H1 (cell line): ENCODE results near the gene IST1. TPM values are rescaled to one million over a fixed set of nuclear protein-coding genes. Genes with fewer than 3 reads are reported as not detected.
A peak's percentile ranks its signal among the peaks of the same experiment; 100 is the strongest.

Experiments
- CTCF ChIA-PET: fragments of 300-600 bp; sonication (Branson Sonifier 250); formaldehyde crosslinking; loops from one replicate; lab custom pipeline; 2021; ENCODE audit not compliant: partially characterized antibody; lab: Charles Lee
- POLR2A ChIA-PET: fragments of 300-600 bp; sonication (Branson Sonifier 250); formaldehyde crosslinking; loops from one replicate; lab custom pipeline; 2021; ENCODE audit warnings: inconsistent platforms; ENCODE audit not compliant: partially characterized antibody; lab: Charles Lee
- DNase-seq, 2 experiments: peaks; one replicate each; pipeline versions ENCODE4 v3.0.0 to v3.0.0-alpha.2; 2010 to 2022; ENCODE audit warnings: low spot score in 2 of 2, low read depth in 1 of 2, mixed read lengths in 1 of 2
- FAIRE-seq: peaks from 2 replicates; lab custom pipeline; 2011; peaks lifted over from hg19 to GRCh38; lab: Jason Lieb, UNC
- H2AFZ ChIP-seq: 2 replicates; pipeline ENCODE4 v1.8.1; 2012; ENCODE audit warnings: low read length, inconsistent platforms
- H2AK5ac ChIP-seq: 2 replicates; pipeline ENCODE4 v1.6.1; 2013; ENCODE audit warnings: low read depth, low read length
- H2BK120ac ChIP-seq: replicated peaks from 2 replicates; pipeline ENCODE3; 2013; ENCODE audit warnings: low read depth, low read length, inconsistent platforms
- H2BK12ac ChIP-seq: 2 replicates; pipeline ENCODE4 v1.6.1; 2013; ENCODE audit warnings: low read depth, low read length
- H2BK15ac ChIP-seq: 2 replicates; pipeline ENCODE4 v1.6.1; 2013; ENCODE audit warnings: low read length
- H2BK20ac ChIP-seq: 2 replicates; pipeline ENCODE4 v1.6.1; 2013; ENCODE audit warnings: low read length
- H2BK5ac ChIP-seq: 2 replicates; pipeline ENCODE4 v1.6.1; 2013; ENCODE audit warnings: low read depth, low read length
- H3K14ac ChIP-seq: 2 replicates; pipeline ENCODE4 v1.6.1; 2013; ENCODE audit warnings: inconsistent platforms; ENCODE audit not compliant: insufficient read length
- H3K18ac ChIP-seq: 2 replicates; pipeline ENCODE4 v1.6.1; 2013; ENCODE audit warnings: low read length; ENCODE audit errors: extremely low read depth
- H3K23ac ChIP-seq: 2 replicates; pipeline ENCODE4 v1.6.1; 2013; ENCODE audit warnings: inconsistent platforms; ENCODE audit not compliant: insufficient read length
- H3K23me2 ChIP-seq: 2 replicates; pipeline ENCODE4 v1.6.1; 2013; ENCODE audit warnings: low read depth, low read length
- H3K27ac ChIP-seq: 2 replicates; pipeline ENCODE4 v1.6.1; 2011; ENCODE audit warnings: low read depth, low read length, inconsistent platforms
- H3K27me3 ChIP-seq, 4 experiments: replicated peaks in 1 of 4; 1 replicate in 1 of 4; 2 replicates in 3 of 4; pipeline versions ENCODE4 v1.6.1 to v1.8.1; 2011 to 2013; ENCODE audit warnings: low read length in 3 of 4, mild to moderate bottlenecking in 3 of 4, inconsistent platforms in 2 of 4, mixed read lengths in 2 of 4, moderate library complexity in 1 of 4; ENCODE audit not compliant: control insufficient read depth in 3 of 4, insufficient read depth in 3 of 4; ENCODE audit errors: extremely low read depth in 1 of 4
- H3K36me3 ChIP-seq, 4 experiments: 2 replicates each; pipeline versions ENCODE4 v1.6.1 to v1.8.1; 2011 to 2013; ENCODE audit warnings: mild to moderate bottlenecking in 4 of 4, low read length in 3 of 4, moderate library complexity in 2 of 4, control low read depth in 1 of 4, inconsistent platforms in 1 of 4; ENCODE audit not compliant: insufficient read depth in 4 of 4, control insufficient read depth in 2 of 4
- H3K4ac ChIP-seq: replicated peaks from 2 replicates; pipeline ENCODE3; 2013; ENCODE audit warnings: low read length, low read depth, mixed read lengths, inconsistent platforms; ENCODE audit not compliant: insufficient read length
- H3K4me1 ChIP-seq, 4 experiments: replicated peaks in 1 of 4; 1 replicate in 1 of 4; 2 replicates in 3 of 4; pipeline versions ENCODE4 v1.6.1 to v1.8.1; 2011 to 2013; ENCODE audit warnings: low read length in 3 of 4, inconsistent platforms in 2 of 4, mixed read lengths in 1 of 4; ENCODE audit not compliant: insufficient read depth in 4 of 4, control insufficient read depth in 3 of 4
- H3K4me2 ChIP-seq, 2 experiments: 2 replicates each; pipeline versions ENCODE4 v1.6.1 to v1.8.1; 2011 to 2013; ENCODE audit warnings: low read depth in 2 of 2, low read length in 2 of 2, control low read depth in 1 of 2, inconsistent platforms in 1 of 2, mild to moderate bottlenecking in 1 of 2; ENCODE audit not compliant: insufficient read depth in 1 of 2
- H3K4me3 ChIP-seq, 4 experiments: fragments of 200-600, 300-600 bp in 1 of 4; sonication (generic), shearing (Covaris generic), sonication (Bioruptor Twin) in 1 of 4; 2 replicates each; pipeline versions ENCODE4 v1.5.1 to v1.8.1; 2011 to 2016; ENCODE audit warnings: low read length in 4 of 4, low read depth in 3 of 4, control low read depth in 2 of 4, inconsistent platforms in 2 of 4, mild to moderate bottlenecking in 2 of 4, mixed read lengths in 1 of 4, moderate library complexity in 1 of 4; ENCODE audit not compliant: insufficient read depth in 2 of 4; ENCODE audit errors: extremely low read depth in 1 of 4
- H3K56ac ChIP-seq: replicated peaks from 2 replicates; pipeline ENCODE3; 2013; ENCODE audit warnings: low read depth, mild to moderate bottlenecking, mixed read lengths, low read length, inconsistent platforms; ENCODE audit not compliant: insufficient read length
- H3K79me1 ChIP-seq: 2 replicates; pipeline ENCODE4 v1.6.1; 2013; ENCODE audit warnings: low read depth, low read length, control low read depth
- H3K79me2 ChIP-seq, 2 experiments: 2 replicates each; pipeline versions ENCODE4 v1.6.1 to v1.8.1; 2012 to 2013; ENCODE audit warnings: low read length in 2 of 2, mild to moderate bottlenecking in 2 of 2, inconsistent platforms in 1 of 2; ENCODE audit not compliant: insufficient read depth in 2 of 2, control insufficient read depth in 1 of 2
- H3K9ac ChIP-seq, 4 experiments: replicated peaks in 1 of 4; 1 replicate in 1 of 4; 2 replicates in 3 of 4; pipeline versions ENCODE4 v1.6.1 to v1.8.1; 2011 to 2013; ENCODE audit warnings: low read depth in 3 of 4, low read length in 3 of 4, control low read depth in 2 of 4, mild to moderate bottlenecking in 2 of 4, moderate library complexity in 2 of 4, inconsistent platforms in 1 of 4; ENCODE audit errors: extremely low read depth in 1 of 4
- H3K9me3 ChIP-seq, 2 experiments: 2 replicates each; pipeline versions ENCODE4 v1.6.1 to v1.8.1; 2012 to 2013; ENCODE audit warnings: mild to moderate bottlenecking in 2 of 2, moderate library complexity in 2 of 2, control low read depth in 1 of 2, inconsistent platforms in 1 of 2, low read depth in 1 of 2, low read length in 1 of 2, mixed read lengths in 1 of 2; ENCODE audit not compliant: insufficient read depth in 2 of 2
- H4K20me1 ChIP-seq, 2 experiments: replicated peaks in 1 of 2; 2 replicates each; pipeline versions ENCODE3 to v1.8.1; 2011 to 2013; ENCODE audit warnings: inconsistent platforms in 2 of 2, low read length in 2 of 2, mild to moderate bottlenecking in 1 of 2; ENCODE audit not compliant: insufficient read depth in 2 of 2, control insufficient read depth in 1 of 2
- H4K5ac ChIP-seq: 2 replicates; pipeline ENCODE4 v1.6.1; 2013; ENCODE audit warnings: low read length, low read depth, mixed read lengths, inconsistent platforms; ENCODE audit not compliant: insufficient read length
- H4K8ac ChIP-seq: 2 replicates; pipeline ENCODE4 v1.8.0; 2013; ENCODE audit warnings: mild to moderate bottlenecking, moderate library complexity, low read length, inconsistent platforms; ENCODE audit not compliant: insufficient read depth; ENCODE audit errors: extremely low read depth
- H4K91ac ChIP-seq: replicated peaks from 2 replicates; pipeline ENCODE3; 2013; ENCODE audit warnings: low read length, mixed read lengths, inconsistent platforms; ENCODE audit not compliant: insufficient read length
- BCL11A ChIP-seq, 2 experiments: IDR thresholded peaks; one replicate each; pipeline ENCODE4 v1.6.1; 2011; ENCODE audit warnings: low read depth in 2 of 2, low read length in 2 of 2, mild to moderate bottlenecking in 2 of 2
- CTBP2 ChIP-seq: IDR thresholded peaks from 2 replicates; pipeline ENCODE4 v1.7.0; 2011; ENCODE audit warnings: borderline replicate concordance, mild to moderate bottlenecking, moderate library complexity, mixed read lengths, low read length; ENCODE audit not compliant: insufficient read depth, insufficient read length
- KDM4A ChIP-seq: IDR thresholded peaks from one replicate; pipeline ENCODE4 v1.7.1; 2012; ENCODE audit warnings: low read depth, mild to moderate bottlenecking, moderate library complexity, low read length, inconsistent platforms; ENCODE audit not compliant: severe bottlenecking
- PHF8 ChIP-seq: fragments of 200-600 bp; sonication (generic); conservative IDR thresholded peaks from 2 replicates; pipeline ENCODE4 v1.7.1; 2012; ENCODE audit warnings: low read depth, mild to moderate bottlenecking, inconsistent platforms, low read length, moderate library complexity
- POLR2A ChIP-seq, 2 experiments: IDR thresholded peaks; 1 replicate in 1 of 2; 2 replicates in 1 of 2; pipeline ENCODE4 v1.6.1; 2011; ENCODE audit warnings: low read depth in 2 of 2, low read length in 2 of 2, mild to moderate bottlenecking in 2 of 2; ENCODE audit errors: control extremely low read depth in 1 of 2
- RBBP5 ChIP-seq: IDR thresholded peaks from 2 replicates; pipeline ENCODE4 v1.7.1; 2012; ENCODE audit warnings: low read depth, mild to moderate bottlenecking, inconsistent platforms, low read length, moderate library complexity, borderline replicate concordance
- SP4 ChIP-seq: IDR thresholded peaks from 2 replicates; pipeline ENCODE4 v1.6.1; 2012; ENCODE audit warnings: low read length, inconsistent platforms
- TAF7 ChIP-seq: optimal IDR thresholded peaks from 2 replicates; pipeline ENCODE3; 2011; ENCODE audit warnings: low read depth, mild to moderate bottlenecking, inconsistent platforms, low read length, moderate library complexity, borderline replicate concordance
- TBP ChIP-seq: IDR thresholded peaks from 2 replicates; pipeline ENCODE4 v1.6.1; 2011; ENCODE audit warnings: low read depth, low read length, improper control_type of control experiment
- TEAD4 ChIP-seq: IDR thresholded peaks from 2 replicates; pipeline ENCODE4 v1.6.1; 2012; ENCODE audit warnings: low read depth, low read length, inconsistent platforms, mixed read lengths
- WGBS, 2 experiments: shearing (Covaris generic) in 1 of 2; methylation state at CpG; one replicate each; pipeline versions ENCODE4 v1.1.6 to v1.1.7; 2013 to 2015; ENCODE audit warnings: low lambda C conversion rate in 2 of 2, mixed read lengths in 2 of 2, inconsistent platforms in 1 of 2, low coverage in 1 of 2, missing lambda C conversion rate in 1 of 2; ENCODE audit not compliant: insufficient replicate concordance in 2 of 2, insufficient coverage in 1 of 2, insufficient read length in 1 of 2; ENCODE audit errors: extremely low coverage in 1 of 2, missing lambda C conversion rate in 1 of 2; 5-methylcytosine and 5-hydroxymethylcytosine counted together
- polyA plus RNA-seq, 7 experiments: library from polyadenylated mRNA; depleted of rRNA in 3 of 7; stranded (reverse) in 5 of 7; unstranded in 2 of 7; fragments of >200 nt in 5 of 7; fragments of 200-250 nt in 2 of 7; gene quantifications; 1 replicate in 5 of 7; 2 replicates in 1 of 7; 4 replicates in 1 of 7; pipeline versions ENCODE4 v1.2.1 to v1.2.3, GENCODE V29; 2011 to 2013; ENCODE audit warnings: missing spikeins in 2 of 7, mixed read lengths in 2 of 7
- total RNA-seq: library from RNA; stranded (reverse); fragmentation: NEBNext Ultra II Directional; extraction: Animal tissue kit (Norgen Biotek cat#: 25700); gene quantifications from 2 replicates; pipeline ENCODE4 v1.2.1, GENCODE V29; 2021

IST1 gene
- total and polyA plus RNA-seq, 2 of the 8 experiments (the other 6 are each of a cell fraction or from before 2014, with no cell fraction given) = 190 to 248 TPM

DNA sequence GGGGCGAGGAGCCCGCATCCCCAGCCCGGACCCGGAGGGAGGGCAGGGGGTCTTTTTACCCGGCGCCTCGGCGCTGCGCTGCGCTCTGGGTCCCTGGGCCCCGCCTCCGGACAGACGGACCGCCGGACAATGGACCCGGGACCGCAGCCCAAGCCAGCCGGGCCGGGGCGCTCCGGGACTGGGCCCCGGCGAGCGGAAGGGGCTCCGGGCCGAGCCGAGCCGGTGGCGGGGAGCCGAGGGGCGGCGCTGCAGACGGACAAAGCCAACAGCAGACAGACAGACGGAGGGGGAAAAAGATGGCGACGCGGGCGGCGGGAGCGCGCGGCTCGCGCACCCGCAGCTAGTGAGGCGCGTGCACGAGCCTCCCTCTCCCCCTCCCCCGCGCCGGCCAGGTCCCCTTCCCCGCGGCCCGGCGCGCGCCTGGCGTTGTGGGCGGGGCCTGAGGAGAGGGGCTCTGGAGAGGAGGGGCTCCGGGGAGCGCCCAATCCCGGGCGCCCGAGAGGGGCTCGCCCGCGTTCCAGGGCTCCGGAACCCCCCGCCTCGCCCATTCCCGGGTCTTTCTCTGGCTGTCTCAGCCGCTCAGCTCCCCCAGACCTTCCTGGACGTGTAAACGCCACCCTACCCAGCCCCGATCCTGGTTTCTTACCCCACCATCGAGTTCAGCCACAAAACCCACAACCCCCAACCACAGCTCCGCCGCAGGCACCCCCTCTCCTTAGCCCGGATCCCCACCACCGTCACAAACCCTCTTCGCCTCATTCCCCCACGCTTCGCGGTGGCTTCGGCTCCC, 11.3 kb upstream of the IST1 start, which contains the start of gene ZNF821:
TSS of gene ZNF821 (minus strand) at position 334 of the 790 bp plus-strand sequence. CDS start 4,236 bp downstream, outside the sequence.
- POLR2A ChIA-PET = interaction anchor here (0.9 to 5.4 kb wide), 12 partner anchors 12 to 209 kb away, joined by 3 to 70 read pairs (median 3); partner anchors contain the start of genes ATXN1L, DHX38, IST1 and TXNL4B
- peak; percentile 73 to 95 for DNase-seq
- peak; percentile 41; the same call in 1 of the 2 replicates for TF ChIP-seq SP4
- no peak for TF ChIP-seq BCL11A (IDR thresholded peaks at IDR 0.05; ENCODE audit: low read depth in 2 of 2, low read length in 2 of 2)
- peak; percentile 88; the same call in 1 of the 2 replicates for TF ChIP-seq PHF8
- no peak for TF ChIP-seq CTBP2
- peak; percentile 67; the same call in 1 of the 2 replicates for TF ChIP-seq RBBP5
- TF ChIP-seq KDM4A = peak; percentile 59
- no peak for TF ChIP-seq TEAD4
- TF ChIP-seq TBP = peak; percentile 52
- peak; percentile 78 to 92 for TF ChIP-seq POLR2A (IDR thresholded peaks at IDR 0.05; ENCODE audit: control extremely low read depth in 1 of 2, low read depth in 2 of 2, low read length in 2 of 2)
- no peak for TF ChIP-seq TAF7

More for the DNA sequence above, 11.3 kb upstream of the IST1 start, which contains the start of gene ZNF821:
- peaks cover 6 to 10% (median 7%) of the 10 kb centered on the region in 4 experiments; a peak in 6 of 7 replicates for H3K4me1 ChIP-seq
- peak within 1 kb of the TSS; percentile 81; the same call in 1 of the 2 replicates for H2BK5ac ChIP-seq
- no peaks in the 10 kb centered on the region for H3K79me2 ChIP-seq
- H3K18ac ChIP-seq = peak within 1 kb of the TSS; percentile 73
- peak within 1 kb of the TSS; percentile 90 for H3K27ac ChIP-seq
- H2BK20ac ChIP-seq = no peak within 1 kb of the TSS
- no peak within 1 kb of the TSS for H2AK5ac ChIP-seq
- H3K23me2 ChIP-seq = peaks cover 9% of the 10 kb centered on the region; the same call in 1 of the 2 replicates
- CTCF ChIA-PET = interaction anchor here (0.6 to 4.6 kb wide), 17 partner anchors 10 to 216 kb away, joined by 3 to 57 read pairs (median 7); partner anchors contain the start of gene IST1
- H3K14ac ChIP-seq = no peak within 1 kb of the TSS
- H3K4ac ChIP-seq = peak within 1 kb of the TSS; percentile 72
- H2AFZ ChIP-seq = peak within 1 kb of the TSS; percentile 69; the same call in 1 of the 2 replicates
- H3K23ac ChIP-seq = no peak within 1 kb of the TSS
- no peak within 1 kb of the TSS for H2BK120ac ChIP-seq
- no peak for FAIRE-seq
- no peaks in the 10 kb centered on the region for H3K9me3 ChIP-seq
- peaks cover 1 to 18% (median 10%) of the 10 kb centered on the region in 4 experiments; a peak in 7 of 8 replicates for H3K36me3 ChIP-seq
- WGBS, 2 experiments = 1% methylated on average over 36 of the region's 85 CpGs; no CpG with 5 or more reads in 1 of the 2 experiments
- H4K91ac ChIP-seq = no peak within 1 kb of the TSS
- H3K27me3 ChIP-seq = no peaks in the 10 kb centered on the region
- H3K4me3 ChIP-seq = peak within 1 kb of the TSS; percentile 70 to 98 (median 79)
- no peak within 1 kb of the TSS; the same call in 1 of the 2 replicates for H2BK12ac ChIP-seq
- peak within 1 kb of the TSS; percentile 75 for H4K5ac ChIP-seq
- H3K9ac ChIP-seq = peak within 1 kb of the TSS; percentile 65 to 92 (median 87)
- H3K4me2 ChIP-seq = peak within 1 kb of the TSS; percentile 88 to 93
- no peaks in the 10 kb centered on the region for H4K20me1 ChIP-seq
- H4K8ac ChIP-seq = peak within 1 kb of the TSS; percentile 99
- peak within 1 kb of the TSS; percentile 32 for H3K56ac ChIP-seq
- peak within 1 kb of the TSS; percentile 8; the same call in 1 of the 2 replicates for H2BK15ac ChIP-seq
- no peaks in the 10 kb centered on the region; the same call in 1 of the 2 replicates for H3K79me1 ChIP-seq
